K562 (cell line): ENCODE results near the gene NKIRAS1.

Experiments used
- BCL6 ChIP-seq: fragments of 250-450 bp; sonication (Bioruptor Pico); IDR thresholded peaks from 2 replicates; pipeline ENCODE4 v1.4.0; 2020
- CTCF ChIP-seq, 3 experiments: IDR thresholded peaks in 2 of 3; conservative IDR thresholded peaks in 1 of 3; 2 replicates each; pipeline ENCODE4 v1.5.1; 2011 to 2012; ENCODE audit warnings: low read length in 3 of 3, mild to moderate bottlenecking in 3 of 3, control low read depth in 2 of 3, improper control_type of control experiment in 1 of 3, inconsistent platforms in 1 of 3, low read depth in 1 of 3, mixed read lengths in 1 of 3, moderate library complexity in 1 of 3; ENCODE audit not compliant: insufficient read depth in 2 of 3
- PATZ1 ChIP-seq: fragments of 250-450 bp; sonication (Bioruptor Pico); IDR thresholded peaks from 2 replicates; pipeline ENCODE4 v1.5.0; 2020; ENCODE audit warnings: mild to moderate bottlenecking, borderline replicate concordance
- POLR2A ChIP-seq: fragments of 450-650 bp; conservative IDR thresholded peaks from 2 replicates; pipeline ENCODE4 v1.6.1; 2016
- SAFB2 ChIP-seq: fragments of 200-400 bp; formaldehyde crosslinking; IDR thresholded peaks from 2 replicates; pipeline ENCODE4 v1.6.1; 2018; ENCODE audit warnings: borderline replicate concordance, low read length, low read depth, moderate library complexity; ENCODE audit not compliant: severe bottlenecking
- ZNF174 ChIP-seq: fragments of 250-450 bp; sonication (Bioruptor Pico); IDR thresholded peaks from 2 replicates; pipeline ENCODE4 v1.4.0; 2020; ENCODE audit warnings: mild to moderate bottlenecking

DNA sequence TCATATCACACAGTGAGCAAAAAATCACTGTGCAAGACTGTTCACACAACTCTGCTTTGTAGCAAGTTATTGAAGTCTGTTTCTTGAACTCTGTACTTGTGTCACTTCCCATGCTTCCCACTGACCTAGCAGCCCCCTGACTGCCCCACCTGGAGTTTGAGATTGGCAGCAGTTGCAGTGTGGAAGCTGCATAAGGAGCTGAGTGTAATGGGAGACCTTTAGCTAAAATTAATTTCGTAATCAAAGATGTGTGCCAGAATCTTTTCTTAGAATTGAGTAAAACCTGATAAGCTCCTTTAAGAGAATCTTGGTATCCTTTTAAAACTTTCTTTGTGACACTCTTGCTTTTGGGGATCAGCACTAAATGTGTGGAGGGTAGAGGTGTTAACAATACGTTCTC is 42.8 kb downstream of the NKIRAS1 start:
- no peak for TF ChIP-seq BCL6 (CRISPR knock-in tag)
- no peak for TF ChIP-seq SAFB2
- TF ChIP-seq PATZ1 (CRISPR knock-in tag), result no peak
- no peak for TF ChIP-seq POLR2A
- TF ChIP-seq ZNF174 (CRISPR knock-in tag), result no peak
- TF ChIP-seq CTCF (IDR thresholded peaks at IDR 0.05 in 2 of 3, conservative IDR thresholded peaks at IDR 0.05 in 1 of 3; ENCODE audit: insufficient read depth in 2 of 3, low read depth in 1 of 3, low read length in 3 of 3), result no peak
